Spleen (tissue), 7 donors: Measurements from ENCODE around the gene DONSON.

Experiments
- CTCF ChIP-seq, 11 experiments: fragments of 200-600 bp in 7 of 11; fragments of 450-650 bp in 4 of 11; sonication (generic) in 4 of 11; IDR thresholded peaks in 8 of 11; conservative IDR thresholded peaks in 3 of 11; 1 replicate in 7 of 11; 2 replicates in 4 of 11; pipeline versions ENCODE4 v1.4.0 to v1.8.0; 2016 to 2021; ENCODE audit warnings: antibody characterized with exemption in 11 of 11, inconsistent platforms in 4 of 11, mild to moderate bottlenecking in 1 of 11
- POLR2A ChIP-seq, 3 donors: fragments of 450-650 bp; IDR thresholded peaks; one replicate each; pipeline ENCODE4 v1.5.1; 2017; ENCODE audit warnings: antibody characterized with exemption in 3 of 3, mild to moderate bottlenecking in 1 of 3
- POLR2AphosphoS5 ChIP-seq, 3 donors: sonication (generic); formaldehyde crosslinking; IDR thresholded peaks; one replicate each; pipeline ENCODE4 v1.5.1; 2017; ENCODE audit warnings: antibody characterized with exemption in 3 of 3
- donor health status: DM: no; HTN: no; CAD: no; lungs with moderate emphysema.
- donor health status: DM: no; HTN: no; CAD: no.
- donor health status: DM: no; HTN: no; CAD: no.

GRCh38 chr21:33587792-33588484 lies 546 bp downstream of the DONSON start:
- TF ChIP-seq CTCF (IDR thresholded peaks at IDR 0.05 in 8 of 11, conservative IDR thresholded peaks at IDR 0.05 in 3 of 11) = no peak
- no peak for TF ChIP-seq POLR2A (IDR thresholded peaks at IDR 0.05)
- TF ChIP-seq POLR2AphosphoS5 (IDR thresholded peaks at IDR 0.05) = no peak
